Esophagus squamous epithelium (tissue), 4 donors: ENCODE data around the gene SRP68.

Experiments used
- CTCF ChIP-seq, 6 experiments: fragments of 450-650 bp in 4 of 6; fragments of 200-600 bp in 2 of 6; sonication (generic) in 2 of 6; IDR thresholded peaks; one replicate each; pipeline ENCODE4 v1.5.1; 2016 to 2019; ENCODE audit warnings: antibody characterized with exemption in 6 of 6, mild to moderate bottlenecking in 4 of 6, moderate library complexity in 4 of 6
- POLR2A ChIP-seq, 4 donors: fragments of 450-650 bp; IDR thresholded peaks; one replicate each; pipeline ENCODE4 v1.6.1; 2017; ENCODE audit warnings: antibody characterized with exemption in 4 of 4, mild to moderate bottlenecking in 4 of 4, moderate library complexity in 3 of 4

- TF ChIP-seq CTCF (IDR thresholded peaks at IDR 0.05) (no peak), POLR2A (IDR thresholded peaks at IDR 0.05) (no peak)
Observed at GRCh38 chr17:76025294-76025693, 47.0 kb downstream of the SRP68 start.
